ENCODE data around the gene CERK.

Gene CERK

DNA sequence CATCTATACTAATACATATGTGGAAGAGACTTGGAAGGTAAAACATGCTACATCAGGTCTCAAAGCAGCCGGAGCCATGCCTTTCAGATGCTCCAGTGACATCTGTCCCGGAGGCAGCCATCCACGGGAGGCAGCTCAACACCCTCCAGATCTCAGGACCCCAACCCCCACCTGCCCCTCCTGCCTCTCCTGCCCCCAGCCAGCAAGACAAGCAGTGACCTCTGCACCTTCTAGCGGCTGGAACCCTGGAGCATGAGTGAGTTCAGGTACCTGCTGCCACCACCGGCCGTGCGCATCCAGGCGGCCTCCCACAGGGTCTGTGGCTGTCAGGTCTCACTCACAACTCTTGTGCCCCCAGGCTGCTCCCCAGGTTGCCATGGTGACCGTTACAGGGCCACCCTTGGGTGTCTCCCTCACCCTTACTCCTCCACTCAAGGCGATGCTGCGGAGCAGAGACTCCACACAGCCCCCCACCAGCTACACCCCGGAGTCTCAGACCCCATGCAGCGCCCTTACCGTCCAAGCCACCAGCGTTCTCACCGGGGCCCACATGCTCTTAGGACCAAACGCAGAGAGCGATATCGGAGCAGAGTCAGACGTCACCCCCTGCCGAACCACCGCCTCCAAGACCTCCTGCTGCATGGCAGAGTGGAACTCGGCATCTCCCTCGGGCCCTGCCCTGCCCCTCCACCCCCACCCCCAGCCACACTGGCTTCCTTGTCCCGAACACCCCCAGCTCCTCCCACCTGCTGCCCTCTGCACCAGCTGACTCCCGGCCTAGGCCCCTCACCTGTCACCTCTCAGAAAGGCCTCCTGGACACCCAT is 34.7 kb downstream of the CERK start:
- H3K27ac ChIP-seq (ENCODE audit: low read length), result no peak overlapping the region
- H3K4me3 ChIP-seq (ENCODE audit: low read length), result no peak overlapping the region
- no peaks in the 10 kb centered on the region for H3K27me3 ChIP-seq (ENCODE audit: control insufficient read depth, insufficient read depth, low read length)
- H3K36me3 ChIP-seq (ENCODE audit: control insufficient read depth, insufficient read depth, low read length), result peaks cover 24% of the 10 kb centered on the region
- no peaks in the 10 kb centered on the region for H3K9me3 ChIP-seq (ENCODE audit: control insufficient read depth, insufficient read depth, low read length)
- DNase-seq (ENCODE audit: low read depth, low spot score), result no peak
- no CpG with 5 or more reads among the region's 26 CpGs for WGBS (ENCODE audit: insufficient coverage, insufficient read length)
- no peaks in the 10 kb centered on the region for H3K4me1 ChIP-seq (ENCODE audit: control insufficient read depth, insufficient read depth, low read length)

DNA sequence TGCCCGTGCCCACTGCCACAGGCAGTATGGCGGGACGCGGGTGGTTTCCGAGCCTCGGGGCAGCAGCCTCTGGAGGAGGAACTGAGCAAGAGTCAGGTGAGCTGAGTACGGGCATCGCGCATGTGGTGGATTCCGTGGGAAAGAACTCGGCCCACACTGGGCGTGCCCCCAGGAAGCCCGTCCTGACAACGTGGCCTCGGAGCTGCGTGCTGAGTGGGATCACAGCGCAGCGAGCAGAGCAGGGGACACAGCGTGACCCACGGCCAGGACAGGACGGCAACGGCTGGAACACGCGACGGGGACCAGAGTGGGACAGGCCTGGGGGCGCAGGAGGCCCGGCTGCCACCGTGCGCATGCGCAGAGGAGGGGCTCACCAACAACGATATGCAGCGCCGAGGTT is 36.8 kb downstream of the CERK start:
- Histone ChIP-seq H3K4me1 (ENCODE audit: control insufficient read depth, insufficient read depth, low read length) (no peaks in the 10 kb centered on the region; the same call in 1 of the 2 replicates), H3K27ac (ENCODE audit: low read length) (no peak overlapping the region), H3K27me3 (ENCODE audit: control insufficient read depth, insufficient read depth, low read length) (no peaks in the 10 kb centered on the region), H3K4me3 (ENCODE audit: low read length) (no peak overlapping the region), H3K9me3 (ENCODE audit: control insufficient read depth, insufficient read depth, low read length) (no peaks in the 10 kb centered on the region), H3K36me3 (ENCODE audit: control insufficient read depth, insufficient read depth, low read length) (peaks cover 20% of the 10 kb centered on the region)
- DNase-seq (ENCODE audit: low read depth, low spot score), result no peak
- no CpG with 5 or more reads among the region's 33 CpGs for WGBS (ENCODE audit: insufficient coverage, insufficient read length)

- Histone ChIP-seq H3K4me3 (ENCODE audit: low read length) (no peak overlapping the region), H3K27me3 (ENCODE audit: control insufficient read depth, insufficient read depth, low read length) (no peaks in the 10 kb centered on the region), H3K27ac (ENCODE audit: low read length) (no peak overlapping the region), H3K4me1 (ENCODE audit: control insufficient read depth, insufficient read depth, low read length) (no peaks in the 10 kb centered on the region; the same call in 1 of the 2 replicates), H3K9me3 (ENCODE audit: control insufficient read depth, insufficient read depth, low read length) (no peaks in the 10 kb centered on the region), H3K36me3 (ENCODE audit: control insufficient read depth, insufficient read depth, low read length) (peaks cover 34% of the 10 kb centered on the region)
- no CpG with 5 or more reads among the region's 17 CpGs for WGBS (ENCODE audit: insufficient coverage, insufficient read length)
- DNase-seq (ENCODE audit: low read depth, low spot score), result no peak
These were observed 39.0 kb downstream of the CERK start for GRCh38 chr22:46699091-46699490.

DNA sequence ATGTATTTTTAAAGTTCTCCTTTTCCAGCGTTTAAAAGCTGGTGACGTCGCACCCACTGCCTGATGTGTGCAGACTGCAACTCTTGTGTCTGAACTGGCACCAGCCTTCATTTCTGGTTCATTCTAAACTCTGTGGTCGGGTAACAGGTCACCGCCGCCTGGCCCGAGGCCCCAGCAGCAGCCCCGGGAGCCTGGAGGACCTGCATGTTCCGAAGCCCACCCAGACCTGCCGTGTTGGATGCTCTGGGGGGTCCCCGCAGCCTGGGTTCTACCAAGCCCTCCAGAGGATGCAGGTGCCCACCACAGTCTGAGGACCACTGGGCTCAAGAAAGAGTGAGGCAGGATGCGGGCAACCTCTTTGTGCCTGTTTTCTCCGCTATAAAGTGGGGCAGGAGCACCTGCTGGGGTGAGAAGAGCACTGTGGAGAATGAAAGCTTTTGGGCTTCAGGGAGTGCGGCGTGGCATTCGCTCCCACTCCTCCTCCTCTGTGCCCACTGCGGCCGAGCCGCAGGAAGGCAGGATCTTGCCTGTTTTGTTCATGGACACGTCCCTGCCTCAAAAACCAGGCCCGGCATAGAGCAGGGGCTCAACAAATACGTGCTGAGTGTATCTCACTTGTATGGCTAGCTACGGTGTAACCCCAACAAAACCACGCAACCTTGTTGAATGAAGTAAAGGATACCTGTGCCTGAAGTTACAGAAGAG is 40.1 kb downstream of the CERK start:
- WGBS (ENCODE audit: insufficient coverage, insufficient read length), result no CpG with 5 or more reads among the region's 24 CpGs
- H3K27ac ChIP-seq (ENCODE audit: low read length), result no peak overlapping the region
- no peak for DNase-seq (ENCODE audit: low read depth, low spot score)
- H3K9me3 ChIP-seq (ENCODE audit: control insufficient read depth, insufficient read depth, low read length), result no peaks in the 10 kb centered on the region
- no peaks in the 10 kb centered on the region for H3K27me3 ChIP-seq (ENCODE audit: control insufficient read depth, insufficient read depth, low read length)
- no peaks in the 10 kb centered on the region; the same call in 1 of the 2 replicates for H3K4me1 ChIP-seq (ENCODE audit: control insufficient read depth, insufficient read depth, low read length)
- peaks cover 37% of the 10 kb centered on the region for H3K36me3 ChIP-seq (ENCODE audit: control insufficient read depth, insufficient read depth, low read length)
- H3K4me3 ChIP-seq (ENCODE audit: low read length), result no peak overlapping the region

GRCh38 chr22:46696614-46697013 is 41.4 kb downstream of the CERK start:
- no peak overlapping the region for H3K4me3 ChIP-seq (ENCODE audit: low read length)

DNA sequence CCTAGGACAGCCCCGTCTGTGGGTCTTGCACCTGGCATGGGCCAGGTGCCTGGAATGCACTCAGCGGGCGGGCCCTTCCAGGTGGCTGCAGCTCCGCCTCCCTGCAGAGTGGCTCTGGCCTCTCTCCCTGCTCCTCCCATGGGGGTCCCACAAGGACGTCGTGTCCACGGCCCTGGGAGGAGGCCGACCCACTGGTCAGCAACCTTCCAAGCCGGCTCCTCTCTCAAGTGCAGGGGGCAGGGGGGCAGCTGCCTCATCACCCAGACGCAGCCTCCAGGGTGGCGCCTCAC is 41.9 kb downstream of the CERK start:
- no peaks in the 10 kb centered on the region; the same call in 1 of the 2 replicates for H3K4me1 ChIP-seq (ENCODE audit: control insufficient read depth, insufficient read depth, low read length)
- no peak overlapping the region for H3K27ac ChIP-seq (ENCODE audit: low read length)
- no peaks in the 10 kb centered on the region for H3K27me3 ChIP-seq (ENCODE audit: control insufficient read depth, insufficient read depth, low read length)
- no CpG with 5 or more reads among the region's 11 CpGs for WGBS (ENCODE audit: insufficient coverage, insufficient read length)
- H3K4me3 ChIP-seq (ENCODE audit: low read length), result no peak overlapping the region
- no peaks in the 10 kb centered on the region for H3K9me3 ChIP-seq (ENCODE audit: control insufficient read depth, insufficient read depth, low read length)
- H3K36me3 ChIP-seq (ENCODE audit: control insufficient read depth, insufficient read depth, low read length), result peaks cover 35% of the 10 kb centered on the region
- DNase-seq (ENCODE audit: low read depth, low spot score), result no peak

More at GRCh38 chr22:46696614-46697013, 41.4 kb downstream of the CERK start:
- no peak for DNase-seq (ENCODE audit: low read depth, low spot score)
- no CpG with 5 or more reads among the region's 10 CpGs for WGBS (ENCODE audit: insufficient coverage, insufficient read length)
- Histone ChIP-seq H3K9me3 (ENCODE audit: control insufficient read depth, insufficient read depth, low read length) (no peaks in the 10 kb centered on the region), H3K27me3 (ENCODE audit: control insufficient read depth, insufficient read depth, low read length) (no peaks in the 10 kb centered on the region), H3K36me3 (ENCODE audit: control insufficient read depth, insufficient read depth, low read length) (peaks cover 39% of the 10 kb centered on the region), H3K27ac (ENCODE audit: low read length) (no peak overlapping the region), H3K4me1 (ENCODE audit: control insufficient read depth, insufficient read depth, low read length) (no peaks in the 10 kb centered on the region; the same call in 1 of the 2 replicates)

GRCh38 chr22:46695346-46696228 is 42.5 kb downstream of the CERK start:
- H3K36me3 ChIP-seq (ENCODE audit: control insufficient read depth, insufficient read depth, low read length), result peaks cover 30% of the 10 kb centered on the region
- no peaks in the 10 kb centered on the region for H3K9me3 ChIP-seq (ENCODE audit: control insufficient read depth, insufficient read depth, low read length)
- DNase-seq (ENCODE audit: low read depth, low spot score), result no peak
- H3K27ac ChIP-seq (ENCODE audit: low read length), result no peak overlapping the region
- no peaks in the 10 kb centered on the region; the same call in 1 of the 2 replicates for H3K4me1 ChIP-seq (ENCODE audit: control insufficient read depth, insufficient read depth, low read length)
- WGBS (ENCODE audit: insufficient coverage, insufficient read length), result no CpG with 5 or more reads among the region's 25 CpGs
- H3K27me3 ChIP-seq (ENCODE audit: control insufficient read depth, insufficient read depth, low read length), result no peaks in the 10 kb centered on the region
- H3K4me3 ChIP-seq (ENCODE audit: low read length), result no peak overlapping the region

GRCh38 chr22:46694416-46695170 is 43.5 kb downstream of the CERK start:
- Histone ChIP-seq H3K27ac (ENCODE audit: low read length) (no peak overlapping the region), H3K4me3 (ENCODE audit: low read length) (no peak overlapping the region), H3K4me1 (ENCODE audit: control insufficient read depth, insufficient read depth, low read length) (no peaks in the 10 kb centered on the region; the same call in 1 of the 2 replicates), H3K27me3 (ENCODE audit: control insufficient read depth, insufficient read depth, low read length) (no peaks in the 10 kb centered on the region), H3K9me3 (ENCODE audit: control insufficient read depth, insufficient read depth, low read length) (no peaks in the 10 kb centered on the region), H3K36me3 (ENCODE audit: control insufficient read depth, insufficient read depth, low read length) (peaks cover 35% of the 10 kb centered on the region)
- no peak for DNase-seq (ENCODE audit: low read depth, low spot score)
- no CpG with 5 or more reads among the region's 15 CpGs for WGBS (ENCODE audit: insufficient coverage, insufficient read length)

GRCh38 chr22:46693634-46694415 is 44.2 kb downstream of the CERK start:
- H3K4me1 ChIP-seq (ENCODE audit: control insufficient read depth, insufficient read depth, low read length), result no peaks in the 10 kb centered on the region; the same call in 1 of the 2 replicates
- H3K27ac ChIP-seq (ENCODE audit: low read length), result no peak overlapping the region
- no peak for DNase-seq (ENCODE audit: low read depth, low spot score)
- H3K36me3 ChIP-seq (ENCODE audit: control insufficient read depth, insufficient read depth, low read length), result peaks cover 32% of the 10 kb centered on the region
- WGBS (ENCODE audit: insufficient coverage, insufficient read length), result no CpG with 5 or more reads among the region's 17 CpGs
- no peaks in the 10 kb centered on the region for H3K27me3 ChIP-seq (ENCODE audit: control insufficient read depth, insufficient read depth, low read length)
- H3K4me3 ChIP-seq (ENCODE audit: low read length), result no peak overlapping the region
- no peaks in the 10 kb centered on the region for H3K9me3 ChIP-seq (ENCODE audit: control insufficient read depth, insufficient read depth, low read length)

All from iPS DF 6.9 (cell line).